Measurements from ENCODE around the gene MPZL2.

Gene MPZL2

GRCh38 chr11:118207079-118207478 lies 57.0 kb downstream of the MPZL2 start:
- H3K27me3 Mint-ChIP-seq (ENCODE audit: low read depth, poor library complexity) = peaks cover 67% of the 10 kb centered on the region
- H3K9me3 Mint-ChIP-seq = no peaks in the 10 kb centered on the region
- DNase-seq = no peak
- H3K4me3 Mint-ChIP-seq = no peak overlapping the region
- no peaks in the 10 kb centered on the region for H3K4me1 Mint-ChIP-seq
- no peak overlapping the region for H3K27ac Mint-ChIP-seq
- no peak for TF ChIP-seq CTCF (IDR thresholded peaks at IDR 0.05)
- H3K36me3 Mint-ChIP-seq (ENCODE audit: low read depth) = no peaks in the 10 kb centered on the region

GRCh38 chr11:118206391-118207031 lies 57.6 kb downstream of the MPZL2 start:
- Mint-ChIP-seq H3K27me3 (ENCODE audit: low read depth, poor library complexity) (peaks cover 62% of the 10 kb centered on the region), H3K27ac (no peak overlapping the region), H3K4me1 (no peaks in the 10 kb centered on the region), H3K9me3 (no peaks in the 10 kb centered on the region), H3K4me3 (no peak overlapping the region), H3K36me3 (ENCODE audit: low read depth) (no peaks in the 10 kb centered on the region)
- no peak for DNase-seq
- TF ChIP-seq CTCF (IDR thresholded peaks at IDR 0.05) = no peak

- H3K9me3 Mint-ChIP-seq = no peaks in the 10 kb centered on the region
- H3K4me1 Mint-ChIP-seq = no peaks in the 10 kb centered on the region
- no peak overlapping the region for H3K4me3 Mint-ChIP-seq
- H3K27ac Mint-ChIP-seq = no peak overlapping the region
- no peak for DNase-seq
- no peaks in the 10 kb centered on the region for H3K36me3 Mint-ChIP-seq (ENCODE audit: low read depth)
- no peak for TF ChIP-seq CTCF (IDR thresholded peaks at IDR 0.05)
- H3K27me3 Mint-ChIP-seq (ENCODE audit: low read depth, poor library complexity) = peaks cover 55% of the 10 kb centered on the region
These were observed 58.3 kb downstream of the MPZL2 start for GRCh38 chr11:118205606-118206378.
